CD4-positive, alpha-beta T cell (primary cell): Measurements from ENCODE around the gene GRM2. TPM values are rescaled to one million over a fixed set of nuclear protein-coding genes. Genes with fewer than 3 reads are reported as not detected.
A peak's percentile ranks its signal among the peaks of the same experiment; 100 is the strongest.

Experiments
- ATAC-seq: fragments of 200-7000 bp; cut with Tn5 transposase; one replicate; pipeline ENCODE4 v1.10.0; 2022; ENCODE audit warnings: mild to moderate bottlenecking; ENCODE audit not compliant: poor library complexity
- CTCF ChIA-PET: fragments of 350-600 bp; sonication (Branson Sonifier 250); formaldehyde crosslinking; loops from one replicate; lab custom pipeline; 2021; ENCODE audit warnings: antibody characterized with exemption, inconsistent platforms; lab: Charles Lee
- POLR2A ChIA-PET: fragments of 350-600 bp; sonication (Branson Sonifier 250); formaldehyde crosslinking; loops from one replicate; lab custom pipeline; 2021; ENCODE audit warnings: antibody characterized with exemption, inconsistent platforms; lab: Charles Lee
- DNase-seq, 14 experiments: peaks; one replicate each; pipeline ENCODE4 v3.0.0-alpha.2; 2013 to 2020; ENCODE audit warnings: mixed read lengths in 2 of 14
- H3K27ac ChIP-seq, 2 donors: one replicate each; pipeline versions ENCODE4 v1.5.1 to v1.7.0; 2013; ENCODE audit warnings: low read length in 2 of 2, low read depth in 1 of 2, mild to moderate bottlenecking in 1 of 2
- H3K27me3 ChIP-seq, 2 experiments: 1 replicate in 1 of 2; 2 replicates in 1 of 2; pipeline versions ENCODE4 v1.6.1 to v1.7.0; 2013; ENCODE audit warnings: low read length in 2 of 2, control low read depth in 1 of 2, mild to moderate bottlenecking in 1 of 2, moderate library complexity in 1 of 2; ENCODE audit not compliant: insufficient read depth in 2 of 2, control insufficient read depth in 1 of 2
- H3K36me3 ChIP-seq: one replicate; pipeline ENCODE4 v1.6.1; 2013; ENCODE audit warnings: low read length, control low read depth; ENCODE audit not compliant: insufficient read depth
- H3K4me1 ChIP-seq: one replicate; pipeline ENCODE4 v1.6.1; 2013; ENCODE audit warnings: low read length, control low read depth; ENCODE audit not compliant: insufficient read depth
- H3K4me3 ChIP-seq: one replicate; pipeline ENCODE4 v1.5.1; 2013; ENCODE audit warnings: mild to moderate bottlenecking, low read length, moderate library complexity
- H3K9me3 ChIP-seq, 2 experiments: 1 replicate in 1 of 2; 2 replicates in 1 of 2; pipeline versions ENCODE4 v1.6.1 to v1.7.0; 2013; ENCODE audit warnings: low read length in 2 of 2, mild to moderate bottlenecking in 2 of 2, control low read depth in 1 of 2, moderate library complexity in 1 of 2; ENCODE audit not compliant: control insufficient read depth in 1 of 2, insufficient read depth in 1 of 2
- H3K27ac Mint-ChIP-seq: one replicate; pipeline ENCODE4 v1.8.0; 2020; ENCODE audit warnings: mixed read lengths
- H3K27me3 Mint-ChIP-seq: one replicate; pipeline ENCODE4 v1.8.0; 2021; ENCODE audit warnings: mixed read lengths
- H3K36me3 Mint-ChIP-seq: one replicate; pipeline ENCODE4 v1.8.0; 2021; ENCODE audit warnings: low read depth, mixed read lengths
- H3K4me1 Mint-ChIP-seq: one replicate; pipeline ENCODE4 v1.8.0; 2021; ENCODE audit warnings: low read depth, mixed read lengths
- H3K4me3 Mint-ChIP-seq: one replicate; pipeline ENCODE4 v1.8.0; 2020; ENCODE audit warnings: mild to moderate bottlenecking, mixed read lengths
- H3K9me3 Mint-ChIP-seq: one replicate; pipeline ENCODE4 v1.8.0; 2020; ENCODE audit warnings: mixed read lengths
- intact Hi-C, 2 experiments: fragments of 100-400 bp; cut with DNase I in 1 of 2; cut with micrococcal nuclease in 1 of 2; formaldehyde crosslinking; loops; one replicate each; pipeline versions ENCODE4 v1.15.1 to v1.9.0; 2023 to 2025; cut with DNase I, micrococcal nuclease
- total RNA-seq, 174 experiments: library from RNA in 2 of 174; stranded (reverse) in 2 of 174; gene quantifications; one replicate each; pipeline ENCODE4 v1.2.3 and lab custom pipeline; 2021 to 2026
- TF ChIP-seq, protein P1 (sequence below): fragments of 200-600 bp; IDR thresholded peaks from one replicate; pipeline ENCODE4 v1.8.0; 2022; ENCODE audit warnings: antibody characterized with exemption, mild to moderate bottlenecking

GRM2 gene
- total RNA-seq, 2 experiments from 2014 or later: 4.1 to 4.2 TPM

DNA sequence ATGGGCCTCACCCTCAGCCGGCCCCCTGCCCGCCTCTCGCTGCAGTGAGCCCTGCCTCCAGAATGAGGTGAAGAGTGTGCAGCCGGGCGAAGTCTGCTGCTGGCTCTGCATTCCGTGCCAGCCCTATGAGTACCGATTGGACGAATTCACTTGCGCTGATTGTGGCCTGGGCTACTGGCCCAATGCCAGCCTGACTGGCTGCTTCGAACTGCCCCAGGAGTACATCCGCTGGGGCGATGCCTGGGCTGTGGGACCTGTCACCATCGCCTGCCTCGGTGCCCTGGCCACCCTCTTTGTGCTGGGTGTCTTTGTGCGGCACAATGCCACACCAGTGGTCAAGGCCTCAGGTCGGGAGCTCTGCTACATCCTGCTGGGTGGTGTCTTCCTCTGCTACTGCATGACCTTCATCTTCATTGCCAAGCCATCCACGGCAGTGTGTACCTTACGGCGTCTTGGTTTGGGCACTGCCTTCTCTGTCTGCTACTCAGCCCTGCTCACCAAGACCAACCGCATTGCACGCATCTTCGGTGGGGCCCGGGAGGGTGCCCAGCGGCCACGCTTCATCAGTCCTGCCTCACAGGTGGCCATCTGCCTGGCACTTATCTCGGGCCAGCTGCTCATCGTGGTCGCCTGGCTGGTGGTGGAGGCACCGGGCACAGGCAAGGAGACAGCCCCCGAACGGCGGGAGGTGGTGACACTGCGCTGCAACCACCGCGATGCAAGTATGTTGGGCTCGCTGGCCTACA is 8.5 kb downstream of the GRM2 start:
- Histone ChIP-seq H3K9me3 (peaks cover 0 to 6% of the 10 kb centered on the region in 2 experiments), H3K27ac (no peak overlapping the region), H3K36me3 (no peaks in the 10 kb centered on the region), H3K27me3 (no peaks in the 10 kb centered on the region), H3K4me1 (peaks cover 16% of the 10 kb centered on the region), H3K4me3 (no peak overlapping the region)
- peak in 2 of 14 experiments; percentile 8 to 27 for DNase-seq
- no peak for ATAC-seq
- intact Hi-C loops: no loop called here
- H3K27ac Mint-ChIP-seq: no peak overlapping the region
- no peak overlapping the region for H3K4me3 Mint-ChIP-seq
- H3K36me3 Mint-ChIP-seq: no peaks in the 10 kb centered on the region
- H3K4me1 Mint-ChIP-seq: peaks cover 18% of the 10 kb centered on the region
- ChIA-PET CTCF (no interaction called here), POLR2A (no interaction called here)
- TF ChIP-seq, protein P1, sequence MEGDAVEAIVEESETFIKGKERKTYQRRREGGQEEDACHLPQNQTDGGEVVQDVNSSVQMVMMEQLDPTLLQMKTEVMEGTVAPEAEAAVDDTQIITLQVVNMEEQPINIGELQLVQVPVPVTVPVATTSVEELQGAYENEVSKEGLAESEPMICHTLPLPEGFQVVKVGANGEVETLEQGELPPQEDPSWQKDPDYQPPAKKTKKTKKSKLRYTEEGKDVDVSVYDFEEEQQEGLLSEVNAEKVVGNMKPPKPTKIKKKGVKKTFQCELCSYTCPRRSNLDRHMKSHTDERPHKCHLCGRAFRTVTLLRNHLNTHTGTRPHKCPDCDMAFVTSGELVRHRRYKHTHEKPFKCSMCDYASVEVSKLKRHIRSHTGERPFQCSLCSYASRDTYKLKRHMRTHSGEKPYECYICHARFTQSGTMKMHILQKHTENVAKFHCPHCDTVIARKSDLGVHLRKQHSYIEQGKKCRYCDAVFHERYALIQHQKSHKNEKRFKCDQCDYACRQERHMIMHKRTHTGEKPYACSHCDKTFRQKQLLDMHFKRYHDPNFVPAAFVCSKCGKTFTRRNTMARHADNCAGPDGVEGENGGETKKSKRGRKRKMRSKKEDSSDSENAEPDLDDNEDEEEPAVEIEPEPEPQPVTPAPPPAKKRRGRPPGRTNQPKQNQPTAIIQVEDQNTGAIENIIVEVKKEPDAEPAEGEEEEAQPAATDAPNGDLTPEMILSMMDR: no peak
- no peaks in the 10 kb centered on the region for H3K27me3 Mint-ChIP-seq
- no peaks in the 10 kb centered on the region for H3K9me3 Mint-ChIP-seq

DNA sequence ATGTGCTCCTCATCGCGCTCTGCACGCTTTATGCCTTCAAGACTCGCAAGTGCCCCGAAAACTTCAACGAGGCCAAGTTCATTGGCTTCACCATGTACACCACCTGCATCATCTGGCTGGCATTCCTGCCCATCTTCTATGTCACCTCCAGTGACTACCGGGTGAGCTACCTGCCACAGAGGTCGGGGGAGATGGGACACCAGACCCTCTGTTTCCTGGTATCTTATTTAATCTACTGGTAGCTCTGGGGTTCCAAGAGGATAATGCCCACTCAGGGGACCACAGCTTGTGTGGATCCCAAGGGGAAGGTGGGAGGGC is 9.1 kb downstream of the GRM2 start:
- Histone ChIP-seq H3K4me3 (no peak overlapping the region), H3K4me1 (peaks cover 20% of the 10 kb centered on the region), H3K9me3 (peaks cover 0 to 6% of the 10 kb centered on the region in 2 experiments), H3K36me3 (no peaks in the 10 kb centered on the region), H3K27me3 (no peaks in the 10 kb centered on the region), H3K27ac (no peak overlapping the region)
- Mint-ChIP-seq H3K4me1 (peaks cover 23% of the 10 kb centered on the region), H3K27ac (no peak overlapping the region), H3K9me3 (no peaks in the 10 kb centered on the region), H3K4me3 (no peak overlapping the region), H3K36me3 (no peaks in the 10 kb centered on the region), H3K27me3 (no peaks in the 10 kb centered on the region)
- no peak for ATAC-seq
- TF ChIP-seq, protein P1: no peak
- POLR2A ChIA-PET: no interaction called here
- intact Hi-C loops: no loop called here
- DNase-seq: no peak
- CTCF ChIA-PET: no interaction called here

DNA sequence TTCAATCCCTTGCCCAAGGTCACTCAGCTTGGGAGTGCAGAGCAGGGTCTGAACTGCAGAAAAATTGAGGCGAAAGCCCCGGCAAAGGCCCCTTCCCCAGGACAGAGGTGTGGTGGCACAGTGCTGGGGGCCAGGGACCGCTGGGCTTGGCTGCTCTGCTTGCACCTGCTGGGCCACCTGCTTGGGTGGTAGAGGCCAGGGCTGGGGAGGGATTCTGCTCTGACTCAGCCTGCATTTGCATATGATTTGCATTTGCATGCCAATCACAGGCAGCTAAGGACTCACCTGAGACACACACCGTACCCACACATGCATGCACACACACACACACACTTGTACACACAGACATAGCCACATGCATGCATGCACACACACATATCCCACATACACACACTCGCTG is 9.9 kb downstream of the GRM2 start:
- Histone ChIP-seq H3K27ac (no peak overlapping the region), H3K9me3 (peaks cover 0 to 6% of the 10 kb centered on the region in 2 experiments), H3K4me3 (no peak overlapping the region), H3K27me3 (no peaks in the 10 kb centered on the region), H3K36me3 (no peaks in the 10 kb centered on the region), H3K4me1 (peaks cover 26% of the 10 kb centered on the region)
- Mint-ChIP-seq H3K9me3 (no peaks in the 10 kb centered on the region), H3K27ac (no peak overlapping the region), H3K27me3 (no peaks in the 10 kb centered on the region), H3K36me3 (no peaks in the 10 kb centered on the region), H3K4me1 (peaks cover 32% of the 10 kb centered on the region), H3K4me3 (no peak overlapping the region)
- ChIA-PET POLR2A (no interaction called here), CTCF (no interaction called here)
- ATAC-seq: no peak
- DNase-seq: peak in 1 of 14 experiments; percentile 24
- intact Hi-C loops: no loop called here
- TF ChIP-seq, protein P1: no peak
